Breast epithelium (tissue), 3 donors: ENCODE results near the gene CAPN15.

ENCODE experiments used
- CTCF ChIP-seq, 3 donors: fragments of 450-650 bp; IDR thresholded peaks; one replicate each; pipeline ENCODE4 v1.5.1; 2016 to 2017; ENCODE audit warnings: antibody characterized with exemption in 3 of 3, mild to moderate bottlenecking in 3 of 3, moderate library complexity in 3 of 3
- POLR2A ChIP-seq: fragments of 450-650 bp; IDR thresholded peaks from one replicate; pipeline ENCODE4 v1.6.1; 2016; ENCODE audit warnings: antibody characterized with exemption, mild to moderate bottlenecking, moderate library complexity

DNA sequence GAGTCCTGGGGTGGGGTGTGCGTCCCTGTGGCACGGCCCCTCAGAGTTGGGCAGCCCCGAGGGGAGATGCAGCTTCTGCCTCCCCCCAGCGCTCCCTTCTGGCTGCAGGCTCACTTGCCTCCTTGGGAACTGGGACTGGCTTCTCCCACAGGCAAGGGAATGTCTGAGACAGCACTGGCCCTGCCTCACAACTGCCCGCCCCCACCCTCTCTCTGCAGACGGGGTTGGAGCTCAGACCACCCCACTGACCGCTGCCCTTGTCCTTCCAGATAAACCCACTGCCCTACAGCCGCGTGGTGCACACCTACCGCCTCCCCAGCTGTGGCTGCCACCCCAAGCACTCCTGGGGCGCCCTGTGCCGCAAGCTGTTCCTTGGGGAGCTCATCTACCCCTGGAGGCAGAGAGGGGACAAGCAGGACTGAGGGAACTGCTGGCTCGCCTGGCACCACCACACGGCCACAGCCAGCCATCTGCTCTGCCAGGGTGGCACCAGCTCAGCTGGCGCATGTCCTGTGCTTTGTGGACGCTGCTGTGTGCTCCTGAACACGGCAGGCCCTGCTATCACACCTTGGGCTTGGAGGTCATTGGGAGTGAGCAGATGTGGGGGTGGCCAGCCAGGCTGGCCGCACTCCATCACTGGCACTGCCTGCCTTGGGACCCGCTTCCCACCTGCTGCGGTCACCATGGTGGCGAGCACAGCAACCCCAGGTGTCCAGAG, 55.3 kb downstream of the CAPN15 start:
- TF ChIP-seq CTCF (IDR thresholded peaks at IDR 0.05) = no peak
- TF ChIP-seq POLR2A = no peak
